Activated T-cell treated with anti-CD3 and anti-CD28 coated beads, Interleukin-2, amount 50 U/mL, for 72 hours (primary cell): ENCODE measurements around the gene FAM210A. TPM values are rescaled to one million over a fixed set of nuclear protein-coding genes. Genes with fewer than 3 reads are reported as not detected.

ENCODE experiments used
- ATAC-seq, 2 donors: fragments of 150-1000 bp; cut with Tn5 transposase; replicated peaks in 1 of 2; 2 replicates each; pipeline ENCODE4 v1.10.0; 2021; ENCODE audit warnings: moderate library complexity in 2 of 2, mild to moderate bottlenecking in 1 of 2
- DNase-seq, 2 donors: peaks; one replicate each; pipeline ENCODE4 v3.0.0; 2021 to 2022; ENCODE audit warnings: mixed read lengths in 1 of 2
- H3K27ac Mint-ChIP-seq: one replicate; pipeline ENCODE4 v1.8.0; 2022; ENCODE audit warnings: mild to moderate bottlenecking, moderate library complexity, mixed read lengths
- H3K27me3 Mint-ChIP-seq: one replicate; pipeline ENCODE4 v1.8.0; 2022; ENCODE audit warnings: low read depth, mixed read lengths
- H3K36me3 Mint-ChIP-seq, 2 donors: one replicate each; pipeline ENCODE4 v1.8.0; 2022; ENCODE audit warnings: mixed read lengths in 2 of 2, mild to moderate bottlenecking in 1 of 2; ENCODE audit not compliant: insufficient read depth in 2 of 2
- H3K4me1 Mint-ChIP-seq: one replicate; pipeline ENCODE4 v1.8.0; 2022; ENCODE audit warnings: low read depth, mixed read lengths
- H3K4me3 Mint-ChIP-seq, 2 donors: one replicate each; pipeline ENCODE4 v1.8.0; 2022; ENCODE audit warnings: mild to moderate bottlenecking in 2 of 2, mixed read lengths in 2 of 2, moderate library complexity in 2 of 2
- H3K9me3 Mint-ChIP-seq, 2 donors: one replicate each; pipeline ENCODE4 v1.8.0; 2022; ENCODE audit warnings: mixed read lengths in 2 of 2
- total RNA-seq, 2 donors: library from RNA; stranded (reverse); gene quantifications; one replicate each; pipeline ENCODE4 v1.2.3, GENCODE V29; 2022

Gene FAM210A
- total RNA-seq, 2 donors from 2014 or later: 20.3 to 20.5 TPM

DNA sequence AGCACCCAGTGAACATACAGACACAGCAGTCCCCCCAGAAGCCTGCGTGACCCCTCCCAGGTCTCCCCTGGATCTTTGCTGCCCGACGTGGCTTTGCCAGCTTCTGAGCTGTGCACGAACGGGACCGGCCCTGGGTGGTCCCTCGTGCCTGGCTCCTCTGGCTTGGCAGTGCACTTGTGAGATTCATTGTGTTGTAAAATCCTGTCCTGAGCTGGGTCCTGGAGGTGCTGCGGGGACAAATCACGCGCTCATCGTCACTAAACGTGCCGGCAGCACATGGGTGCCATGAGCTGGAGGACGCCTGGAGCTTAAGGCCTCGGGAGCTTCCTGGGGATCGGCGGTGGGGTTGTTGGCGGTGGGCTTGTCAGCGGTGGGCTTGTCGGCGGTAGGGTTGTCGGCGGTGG is 104.9 kb downstream of the FAM210A start:
- H3K4me3 Mint-ChIP-seq: no peak overlapping the region
- no peak overlapping the region for H3K27ac Mint-ChIP-seq
- no peaks in the 10 kb centered on the region for H3K9me3 Mint-ChIP-seq
- H3K27me3 Mint-ChIP-seq: no peaks in the 10 kb centered on the region
- ATAC-seq: no peak
- H3K36me3 Mint-ChIP-seq: no peaks in the 10 kb centered on the region
- DNase-seq: no peak
- peaks cover 23% of the 10 kb centered on the region for H3K4me1 Mint-ChIP-seq

DNA sequence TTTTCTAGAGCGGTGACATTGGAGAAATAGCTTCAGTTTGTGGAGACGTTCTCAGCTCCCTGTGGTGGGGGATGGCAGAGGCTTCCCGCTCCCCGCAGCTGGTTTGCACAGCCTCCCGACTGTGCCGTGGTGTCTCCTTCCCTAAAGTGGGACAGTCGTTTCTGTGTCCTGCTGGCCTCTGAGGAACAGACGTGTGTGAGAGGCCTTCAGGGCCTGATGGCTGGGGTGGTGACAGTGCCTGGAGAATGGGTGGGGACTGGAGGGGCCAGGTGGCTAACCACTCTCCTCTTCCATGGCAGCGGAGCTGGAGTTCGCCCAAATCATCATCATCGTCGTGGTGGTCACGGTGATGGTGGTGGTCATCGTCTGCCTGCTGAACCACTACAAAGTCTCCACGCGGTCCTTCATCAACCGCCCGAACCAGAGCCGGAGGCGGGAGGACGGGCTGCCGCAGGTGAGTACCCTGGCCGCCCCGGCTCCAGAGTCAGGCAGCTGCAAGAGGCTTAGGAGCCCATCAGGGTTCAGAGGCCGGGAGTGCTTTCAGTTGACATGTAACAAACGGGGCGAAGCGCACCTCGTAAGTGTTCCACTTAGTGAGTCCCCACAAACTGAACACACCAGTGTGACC is 105.4 kb downstream of the FAM210A start:
- no peaks in the 10 kb centered on the region for H3K9me3 Mint-ChIP-seq
- no peak for ATAC-seq
- no peak overlapping the region for H3K27ac Mint-ChIP-seq
- no peak for DNase-seq
- H3K4me1 Mint-ChIP-seq: peaks cover 29% of the 10 kb centered on the region
- H3K4me3 Mint-ChIP-seq: no peak overlapping the region
- H3K27me3 Mint-ChIP-seq: no peaks in the 10 kb centered on the region
- H3K36me3 Mint-ChIP-seq: no peaks in the 10 kb centered on the region

DNA sequence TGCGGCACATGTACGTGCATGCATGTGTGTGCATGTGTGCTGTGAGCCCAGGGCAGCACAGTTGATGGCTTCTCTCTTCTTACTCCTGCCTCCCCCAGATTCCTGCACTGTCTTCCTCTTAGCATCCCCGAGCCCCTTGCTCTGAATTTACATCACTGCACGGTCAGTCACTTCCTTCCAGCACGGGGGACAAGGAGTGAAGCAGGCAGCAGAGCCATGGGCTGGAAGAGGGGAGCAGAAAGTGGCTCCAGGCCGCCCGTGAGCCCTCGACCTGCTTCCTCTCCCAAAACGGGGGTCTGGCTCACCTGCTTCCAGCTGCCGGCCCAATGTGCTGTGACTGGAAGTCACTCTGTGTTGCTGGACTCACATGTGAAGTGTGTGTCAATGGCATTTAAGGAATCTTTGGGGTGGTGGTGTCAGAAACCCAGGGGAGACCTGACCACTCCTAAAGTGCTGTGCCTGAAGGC is 106.1 kb downstream of the FAM210A start:
- ATAC-seq: no peak
- Mint-ChIP-seq H3K4me1 (peaks cover 36% of the 10 kb centered on the region), H3K9me3 (no peaks in the 10 kb centered on the region), H3K4me3 (no peak overlapping the region), H3K27ac (no peak overlapping the region), H3K27me3 (no peaks in the 10 kb centered on the region), H3K36me3 (no peaks in the 10 kb centered on the region)
- no peak for DNase-seq

DNA sequence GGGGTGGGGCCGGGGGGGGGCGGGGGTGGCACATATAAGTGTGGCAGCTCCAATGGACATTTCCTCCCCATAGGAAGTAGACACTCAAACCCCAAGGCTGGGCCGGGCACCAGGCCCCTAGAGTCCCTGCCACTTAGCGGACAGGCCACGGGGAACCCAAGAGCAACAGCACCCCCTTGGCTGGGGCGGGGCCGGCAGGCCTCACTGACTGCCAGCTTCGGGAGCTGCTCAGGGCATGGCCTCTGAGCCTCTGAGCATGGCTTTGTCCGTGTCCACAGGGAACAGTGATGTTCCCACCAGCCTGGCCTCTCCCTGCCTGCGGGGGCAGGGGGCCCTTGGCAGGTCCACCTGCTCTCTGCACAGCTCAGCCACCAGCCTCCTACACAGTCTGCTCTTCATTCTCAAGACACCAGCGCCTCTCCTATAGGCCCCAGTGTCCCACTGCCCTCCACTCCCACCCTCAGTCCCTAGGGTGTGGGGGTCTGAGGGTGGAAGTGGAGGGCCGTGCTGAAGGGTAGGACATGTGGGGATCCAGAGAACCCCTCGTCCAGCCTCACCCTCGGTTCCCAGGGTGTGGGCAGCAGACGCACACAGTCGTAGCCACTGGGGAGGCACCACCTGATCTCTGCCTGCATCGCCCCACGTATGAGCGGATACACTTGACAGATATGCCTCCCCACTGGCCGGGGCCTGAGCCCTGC is 106.7 kb downstream of the FAM210A start:
- DNase-seq (no peak), ATAC-seq (no peak)
- Mint-ChIP-seq H3K27ac (no peak overlapping the region), H3K9me3 (no peaks in the 10 kb centered on the region), H3K27me3 (no peaks in the 10 kb centered on the region), H3K4me3 (no peak overlapping the region), H3K4me1 (peaks cover 41% of the 10 kb centered on the region), H3K36me3 (no peaks in the 10 kb centered on the region)

DNA sequence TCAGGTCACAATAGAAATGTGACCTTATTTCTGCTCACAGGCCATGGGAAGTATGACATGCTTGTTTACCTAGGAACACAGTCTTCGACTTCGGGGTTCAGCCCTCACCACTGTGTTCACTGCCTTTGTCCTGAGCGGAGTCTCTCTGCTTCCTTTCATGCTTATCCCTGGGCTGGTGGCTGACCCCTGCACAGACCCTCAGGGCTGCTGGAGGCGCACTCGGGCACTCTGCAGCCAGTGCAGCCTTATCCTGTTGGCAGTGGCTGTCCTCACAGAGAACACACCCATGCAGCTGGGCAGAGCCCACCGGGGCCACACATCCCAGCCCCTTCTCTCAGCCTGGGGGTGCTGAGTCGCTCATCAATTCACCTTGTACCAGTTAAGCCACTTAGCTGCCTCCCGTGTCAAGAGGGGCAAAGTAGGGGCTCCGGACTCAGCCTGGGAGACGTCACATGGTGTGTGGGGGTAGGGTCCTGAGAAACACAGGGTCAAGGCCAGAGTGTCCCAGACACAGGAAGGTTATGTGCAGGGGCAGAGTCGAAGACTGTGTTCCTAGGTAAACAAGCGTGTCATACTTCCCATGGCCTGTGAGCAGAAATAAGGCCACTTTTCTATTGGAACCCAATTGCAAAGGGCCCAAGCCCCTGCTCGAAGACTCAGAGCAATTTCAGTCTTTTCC is 107.5 kb downstream of the FAM210A start:
- Mint-ChIP-seq H3K27ac (no peak overlapping the region), H3K4me3 (no peak overlapping the region), H3K9me3 (no peaks in the 10 kb centered on the region), H3K27me3 (no peaks in the 10 kb centered on the region), H3K4me1 (peaks cover 49% of the 10 kb centered on the region), H3K36me3 (no peaks in the 10 kb centered on the region)
- no peak for DNase-seq
- no peak for ATAC-seq

DNA sequence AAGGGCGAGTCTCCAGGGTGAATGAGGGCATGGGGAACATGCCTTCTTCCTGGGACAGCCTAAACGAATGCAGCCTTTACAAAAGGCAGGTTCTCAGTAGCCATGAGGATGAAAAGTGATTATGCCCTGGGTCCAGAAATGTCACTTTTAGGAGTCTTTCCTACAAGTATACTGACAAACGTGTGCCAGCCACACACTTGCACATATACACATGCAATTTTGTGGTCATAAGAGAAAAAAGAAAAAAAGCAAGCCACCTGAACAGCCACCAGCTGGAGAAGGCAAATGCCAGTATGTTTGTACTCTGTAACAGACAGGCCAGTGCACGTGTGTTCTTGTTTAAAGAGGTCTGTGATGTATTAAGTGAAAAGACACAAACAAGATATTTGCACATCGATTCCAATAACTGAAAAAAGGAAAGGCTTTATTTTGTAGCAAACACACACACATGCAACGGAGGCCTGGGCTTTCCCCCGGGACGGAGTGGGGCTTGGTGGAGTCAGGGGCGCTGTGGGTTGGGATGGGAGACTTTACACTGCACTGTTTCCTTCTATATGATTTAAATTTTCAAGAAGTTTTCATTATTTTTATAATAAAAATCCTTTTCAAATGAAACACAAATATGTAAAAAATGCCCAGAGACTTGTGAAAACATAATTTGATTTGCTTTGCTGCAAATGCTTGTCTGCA is 108.4 kb downstream of the FAM210A start:
- H3K27me3 Mint-ChIP-seq: no peaks in the 10 kb centered on the region
- peaks cover 58% of the 10 kb centered on the region for H3K4me1 Mint-ChIP-seq
- no peak overlapping the region for H3K27ac Mint-ChIP-seq
- no peak overlapping the region for H3K4me3 Mint-ChIP-seq
- no peak for DNase-seq
- no peaks in the 10 kb centered on the region for H3K36me3 Mint-ChIP-seq
- no peak for ATAC-seq
- H3K9me3 Mint-ChIP-seq: no peaks in the 10 kb centered on the region

DNA sequence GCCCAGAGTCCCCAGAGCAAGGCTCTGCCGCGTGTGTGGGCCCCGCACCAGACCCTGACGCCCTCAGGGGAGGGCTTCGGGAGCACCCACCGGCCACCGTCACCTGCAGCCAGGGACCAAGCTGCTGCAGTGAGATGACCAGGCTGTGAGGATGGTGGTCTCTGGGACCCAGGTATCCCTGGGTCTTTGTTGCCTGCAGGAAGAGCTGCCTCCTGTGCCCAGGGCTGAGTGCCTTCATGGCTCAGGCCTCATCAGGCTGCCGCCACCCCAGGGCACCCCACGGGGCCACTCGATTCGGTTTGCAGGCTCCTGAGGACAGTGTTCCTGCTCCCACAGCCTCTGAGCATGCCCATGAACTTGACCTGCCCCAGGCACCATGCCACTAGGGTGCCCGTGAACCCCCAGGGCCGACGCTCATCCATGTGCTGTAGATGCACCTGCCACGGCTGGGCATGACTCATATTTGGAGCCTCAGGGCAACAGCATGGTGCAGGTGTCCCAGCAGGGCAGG is 109.8 kb downstream of the FAM210A start:
- no peaks in the 10 kb centered on the region for H3K36me3 Mint-ChIP-seq
- DNase-seq: peak in 1 of 2 donors; percentile 28
- no peaks in the 10 kb centered on the region for H3K27me3 Mint-ChIP-seq
- H3K4me1 Mint-ChIP-seq: peaks cover 72% of the 10 kb centered on the region
- peak overlapping the region; percentile 83 to 89 for H3K4me3 Mint-ChIP-seq
- no peak for ATAC-seq
- H3K27ac Mint-ChIP-seq: no peak overlapping the region
- H3K9me3 Mint-ChIP-seq: no peaks in the 10 kb centered on the region

DNA sequence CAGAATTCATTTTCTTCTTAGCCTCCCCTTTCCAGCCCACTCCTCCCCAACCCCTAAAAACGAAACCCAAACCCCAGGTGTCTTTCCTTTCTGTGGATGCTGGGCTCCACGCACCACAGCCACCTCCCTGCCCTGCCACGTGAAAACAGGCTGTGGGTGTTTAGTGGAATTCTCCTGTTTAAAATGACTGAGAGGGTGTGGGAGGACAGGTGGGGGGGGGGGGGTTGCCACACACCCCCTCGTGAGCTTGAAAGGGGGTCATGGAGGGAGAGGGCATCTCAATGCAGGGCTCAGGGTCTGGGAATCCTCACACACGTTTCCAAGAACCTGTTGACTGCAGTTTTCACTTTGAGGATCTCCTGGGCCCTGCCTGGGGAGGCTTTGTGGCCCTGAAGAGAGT is 110.3 kb downstream of the FAM210A start:
- H3K4me1 Mint-ChIP-seq: peaks cover 78% of the 10 kb centered on the region
- H3K9me3 Mint-ChIP-seq: no peaks in the 10 kb centered on the region
- ATAC-seq (no peak), DNase-seq (no peak)
- no peaks in the 10 kb centered on the region for H3K36me3 Mint-ChIP-seq
- no peaks in the 10 kb centered on the region for H3K27me3 Mint-ChIP-seq
- H3K4me3 Mint-ChIP-seq: peak overlapping the region; percentile 83 to 89
- H3K27ac Mint-ChIP-seq: peak overlapping the region; percentile 98

DNA sequence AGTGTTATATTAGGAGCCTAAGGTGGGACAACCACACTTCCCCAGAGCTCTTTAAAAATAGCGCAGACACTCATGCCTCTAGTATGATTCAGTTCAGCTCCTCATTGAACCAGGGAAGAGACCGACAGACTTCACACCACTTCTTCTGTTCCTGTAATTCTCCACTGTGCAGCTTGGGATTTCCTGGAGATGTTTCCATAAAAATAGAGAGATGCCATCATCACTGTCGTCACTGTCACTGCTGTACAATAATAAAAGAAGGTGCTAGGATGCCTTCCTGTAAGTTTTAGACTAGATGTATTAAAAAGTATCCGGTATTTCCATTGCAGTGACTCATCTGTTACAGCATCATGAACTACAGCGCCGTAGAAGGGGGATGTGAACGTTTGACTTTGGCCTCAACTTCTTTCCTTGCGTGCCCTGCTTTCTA is 110.9 kb downstream of the FAM210A start:
- Mint-ChIP-seq H3K36me3 (no peaks in the 10 kb centered on the region), H3K4me3 (peak overlapping the region; percentile 83 to 89), H3K9me3 (no peaks in the 10 kb centered on the region), H3K27me3 (no peaks in the 10 kb centered on the region), H3K27ac (peak overlapping the region; percentile 98), H3K4me1 (peaks cover 83% of the 10 kb centered on the region)
- ATAC-seq: peak in 1 of 2 donors; percentile 16
- DNase-seq: peak in 1 of 2 donors; percentile 28

DNA sequence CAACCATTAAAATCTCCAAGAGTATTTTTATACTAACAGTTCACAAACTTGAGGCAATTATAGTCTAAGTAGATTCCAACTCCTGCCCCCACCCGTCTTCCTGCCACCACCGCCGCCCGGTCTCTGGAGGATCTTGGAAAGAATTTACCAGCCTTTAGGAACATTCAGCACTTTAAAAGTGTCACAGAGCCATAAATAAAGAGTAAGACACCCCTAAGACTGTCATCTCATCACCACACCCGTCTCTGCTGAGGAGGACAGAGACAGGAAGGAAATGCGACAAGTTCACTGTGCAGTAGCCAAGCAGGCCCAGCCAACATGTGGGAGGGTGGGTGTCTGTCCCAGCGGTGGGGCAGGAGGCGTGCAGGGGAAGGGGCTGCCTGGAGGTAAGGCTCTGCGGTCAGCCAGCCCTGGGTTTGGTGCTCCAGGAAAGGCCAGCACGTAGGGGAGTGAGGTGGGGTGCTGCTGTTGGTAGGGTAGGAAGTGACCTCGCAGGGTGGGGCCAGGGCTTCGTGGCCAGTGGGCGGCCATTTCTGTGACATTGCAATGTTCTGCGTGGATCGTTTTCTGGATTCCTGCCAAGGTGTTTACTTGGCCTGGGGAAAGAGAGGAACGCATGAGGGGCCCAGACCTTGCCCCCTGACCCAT is 111.6 kb downstream of the FAM210A start:
- ATAC-seq: peak; percentile 10 to 31
- no peaks in the 10 kb centered on the region for H3K36me3 Mint-ChIP-seq
- peak; percentile 25 to 40 for DNase-seq

DNA sequence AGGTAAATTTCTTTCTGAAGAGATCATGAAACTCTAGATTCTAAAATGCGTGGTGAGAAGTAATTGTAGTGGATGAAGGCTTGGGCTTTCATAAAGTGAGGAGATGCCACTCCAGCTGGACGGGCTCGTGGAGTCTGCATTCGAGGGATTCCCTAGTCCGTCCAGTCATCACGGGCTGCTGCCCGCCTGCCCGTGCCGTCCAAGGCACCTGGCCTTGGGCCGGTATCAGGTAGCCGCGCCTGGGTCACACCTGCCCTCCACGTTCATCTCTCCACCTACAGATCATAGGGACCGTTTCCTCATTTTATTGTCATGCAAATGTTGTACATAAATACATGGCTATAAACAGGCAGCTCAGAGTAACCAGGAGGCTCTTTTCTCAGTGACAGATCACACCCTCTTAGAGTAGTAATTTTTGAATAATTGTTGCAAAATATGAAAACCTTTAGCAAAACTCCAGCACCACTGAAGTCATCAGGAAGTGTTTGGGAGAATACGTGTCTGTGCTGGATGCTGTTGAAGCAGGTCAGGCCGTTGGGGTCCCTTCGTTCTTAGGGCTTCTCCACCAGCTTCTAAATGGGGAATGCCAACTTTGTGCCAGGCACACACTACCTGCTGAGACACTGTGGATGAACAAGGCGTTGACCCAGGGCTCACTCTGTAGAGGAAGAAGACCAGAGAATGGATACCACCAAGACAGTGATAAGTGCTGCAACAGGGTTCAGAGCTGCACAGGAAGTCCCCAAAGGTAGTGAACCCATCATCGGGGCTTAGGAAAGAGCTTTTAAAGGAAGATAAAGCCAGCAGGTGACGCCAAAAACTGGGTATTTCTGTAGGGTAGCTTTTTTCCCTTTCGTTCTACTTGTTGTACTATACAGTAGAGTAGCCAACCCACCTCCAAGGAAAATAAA is 112.5 kb downstream of the FAM210A start:
- Mint-ChIP-seq H3K4me1 (peaks cover 93% of the 10 kb centered on the region), H3K27me3 (no peaks in the 10 kb centered on the region), H3K4me3 (peak overlapping the region; percentile 83 to 89), H3K36me3 (no peaks in the 10 kb centered on the region), H3K9me3 (no peaks in the 10 kb centered on the region), H3K27ac (peak overlapping the region; percentile 98)
- peak in 1 of 2 donors; percentile 19 for DNase-seq
- no peak for ATAC-seq

More for the DNA sequence above, 111.6 kb downstream of the FAM210A start:
- peak overlapping the region; percentile 98 for H3K27ac Mint-ChIP-seq
- no peaks in the 10 kb centered on the region for H3K27me3 Mint-ChIP-seq
- peaks cover 86% of the 10 kb centered on the region for H3K4me1 Mint-ChIP-seq
- H3K9me3 Mint-ChIP-seq: no peaks in the 10 kb centered on the region
- H3K4me3 Mint-ChIP-seq: peak overlapping the region; percentile 83 to 89
